IPS-18a (cell line): ENCODE measurements around the gene PTPRN2.

Experiments used
- H3K27ac ChIP-seq: one replicate; pipeline ENCODE4 v1.5.1; 2013; ENCODE audit warnings: low read length
- H3K27me3 ChIP-seq: one replicate; pipeline ENCODE4 v1.6.1; 2013; ENCODE audit warnings: mild to moderate bottlenecking, low read length; ENCODE audit not compliant: control insufficient read depth, insufficient read depth
- H3K36me3 ChIP-seq: one replicate; pipeline ENCODE4 v1.6.1; 2013; ENCODE audit warnings: low read depth, low read length; ENCODE audit not compliant: control insufficient read depth
- H3K4me1 ChIP-seq: one replicate; pipeline ENCODE4 v1.6.1; 2013; ENCODE audit warnings: low read depth, low read length; ENCODE audit not compliant: control insufficient read depth
- H3K4me3 ChIP-seq: one replicate; pipeline ENCODE4 v1.5.1; 2013; ENCODE audit warnings: low read length
- H3K9ac ChIP-seq: one replicate; pipeline ENCODE4 v1.6.1; 2013; ENCODE audit warnings: mild to moderate bottlenecking, low read length, moderate library complexity
- H3K9me3 ChIP-seq: one replicate; pipeline ENCODE4 v1.6.1; 2013; ENCODE audit warnings: low read depth, low read length; ENCODE audit not compliant: control insufficient read depth

PTPRN2 gene

DNA sequence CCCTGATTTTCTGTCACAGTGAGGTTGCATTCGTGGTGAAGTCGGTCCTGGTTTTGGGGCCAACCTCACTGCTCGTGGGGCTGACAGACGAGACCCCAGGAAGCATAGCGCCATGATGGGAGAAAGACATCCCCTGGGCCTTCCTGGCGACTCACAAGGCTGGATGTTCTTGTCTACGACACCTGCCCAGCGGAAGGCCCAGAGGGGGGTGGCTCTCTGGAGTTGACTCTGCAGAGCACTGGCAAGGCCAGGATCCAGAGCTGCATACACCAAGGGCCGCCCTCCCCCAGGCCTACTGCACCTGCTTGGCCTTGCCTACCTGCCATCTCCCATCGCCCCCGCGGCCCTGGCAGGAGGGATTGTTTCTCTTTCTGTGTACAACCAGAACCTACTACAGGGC, 608.9 kb downstream of the PTPRN2 start:
- Histone ChIP-seq H3K4me1 (peaks cover 3% of the 10 kb centered on the region), H3K27me3 (no peaks in the 10 kb centered on the region), H3K9me3 (no peaks in the 10 kb centered on the region), H3K9ac (no peak overlapping the region), H3K36me3 (no peaks in the 10 kb centered on the region), H3K27ac (no peak overlapping the region), H3K4me3 (no peak overlapping the region)

DNA sequence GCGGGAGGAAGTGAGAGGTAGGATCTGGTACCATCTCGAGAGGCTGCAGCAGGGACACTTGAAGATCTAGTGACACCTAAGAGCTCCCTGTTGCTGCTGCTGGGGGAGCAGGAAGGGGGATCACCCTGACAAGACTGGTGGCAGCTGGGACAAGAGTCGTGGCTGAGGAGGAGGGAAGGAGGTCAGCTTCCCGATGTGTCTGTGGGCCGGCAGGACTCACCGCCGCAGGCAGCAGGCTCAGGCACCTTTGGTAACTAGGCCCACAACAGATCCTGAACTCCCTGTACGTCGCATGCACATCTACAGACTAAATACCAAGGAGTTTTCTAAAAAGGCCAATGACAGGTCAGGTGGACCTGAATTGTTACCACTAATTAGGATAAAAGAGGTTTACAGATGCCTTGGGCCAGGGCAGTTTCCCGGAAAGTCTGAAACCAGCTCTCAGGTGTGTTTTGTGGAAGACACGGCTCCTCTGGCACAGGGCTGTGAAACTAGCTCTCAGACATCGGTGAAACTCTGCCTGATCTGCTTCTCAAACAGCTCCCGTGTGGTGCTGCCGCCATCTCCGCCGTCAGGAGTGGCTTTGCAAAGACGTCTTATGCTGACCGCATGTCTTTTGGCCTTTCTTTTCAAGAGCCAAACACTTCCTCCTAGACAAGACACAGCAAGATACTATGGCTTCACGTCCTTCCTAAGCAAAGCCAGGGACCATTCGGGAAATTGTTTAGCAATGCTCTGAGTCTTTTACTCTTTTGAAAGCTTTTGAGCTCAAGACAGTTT, 609.7 kb downstream of the PTPRN2 start:
- H3K27me3 ChIP-seq = no peaks in the 10 kb centered on the region
- H3K9ac ChIP-seq = no peak overlapping the region
- H3K4me3 ChIP-seq = no peak overlapping the region
- no peak overlapping the region for H3K27ac ChIP-seq
- no peaks in the 10 kb centered on the region for H3K9me3 ChIP-seq
- no peaks in the 10 kb centered on the region for H3K36me3 ChIP-seq
- H3K4me1 ChIP-seq = no peaks in the 10 kb centered on the region

DNA sequence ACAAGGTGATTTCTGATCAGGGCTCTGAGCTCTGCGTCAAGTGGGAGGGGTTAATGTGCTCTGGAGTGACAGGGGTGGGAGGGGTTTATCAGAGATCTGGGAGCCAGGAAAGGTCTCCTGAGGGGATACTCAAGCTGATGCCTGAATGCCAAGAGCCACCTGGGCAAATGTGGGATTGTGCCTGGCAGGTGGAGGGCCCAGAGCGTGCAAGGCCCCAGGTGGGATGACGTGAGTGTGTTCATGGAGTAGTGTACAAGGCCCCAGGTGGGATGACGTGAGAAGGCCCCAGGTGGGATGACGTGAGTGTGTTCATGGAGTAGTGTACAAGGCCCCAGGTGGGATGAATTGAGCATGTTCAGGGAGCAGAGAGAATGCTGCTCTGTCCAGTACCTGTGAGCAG, 610.3 kb downstream of the PTPRN2 start:
- H3K27me3 ChIP-seq = no peaks in the 10 kb centered on the region

DNA sequence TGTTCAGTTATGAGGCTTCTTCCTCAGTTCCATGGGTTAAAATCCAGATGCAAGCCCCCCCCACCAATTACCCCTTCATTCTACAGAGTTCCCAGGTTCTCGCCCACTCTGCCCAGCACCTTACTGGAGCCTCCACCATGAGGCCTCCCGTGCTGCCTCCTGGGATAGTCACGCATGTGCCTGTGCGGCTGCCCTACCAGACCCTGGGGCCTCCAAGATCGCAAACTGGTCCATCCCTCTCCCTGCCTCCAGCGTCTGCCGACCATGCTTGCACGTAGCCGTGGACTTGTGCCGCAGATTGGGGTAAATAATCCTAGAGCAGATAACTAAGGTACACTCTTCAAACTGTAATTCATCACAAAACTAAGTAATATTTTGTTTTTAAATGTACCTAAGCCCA, 611.2 kb downstream of the PTPRN2 start:
- no peaks in the 10 kb centered on the region for H3K27me3 ChIP-seq
- H3K27ac ChIP-seq = no peak overlapping the region
- H3K9me3 ChIP-seq = no peaks in the 10 kb centered on the region

More for the DNA sequence above, 610.3 kb downstream of the PTPRN2 start:
- H3K4me3 ChIP-seq = no peak overlapping the region
- no peak overlapping the region for H3K27ac ChIP-seq
- H3K36me3 ChIP-seq = no peaks in the 10 kb centered on the region
- H3K4me1 ChIP-seq = no peaks in the 10 kb centered on the region
- no peak overlapping the region for H3K9ac ChIP-seq
- no peaks in the 10 kb centered on the region for H3K9me3 ChIP-seq

DNA sequence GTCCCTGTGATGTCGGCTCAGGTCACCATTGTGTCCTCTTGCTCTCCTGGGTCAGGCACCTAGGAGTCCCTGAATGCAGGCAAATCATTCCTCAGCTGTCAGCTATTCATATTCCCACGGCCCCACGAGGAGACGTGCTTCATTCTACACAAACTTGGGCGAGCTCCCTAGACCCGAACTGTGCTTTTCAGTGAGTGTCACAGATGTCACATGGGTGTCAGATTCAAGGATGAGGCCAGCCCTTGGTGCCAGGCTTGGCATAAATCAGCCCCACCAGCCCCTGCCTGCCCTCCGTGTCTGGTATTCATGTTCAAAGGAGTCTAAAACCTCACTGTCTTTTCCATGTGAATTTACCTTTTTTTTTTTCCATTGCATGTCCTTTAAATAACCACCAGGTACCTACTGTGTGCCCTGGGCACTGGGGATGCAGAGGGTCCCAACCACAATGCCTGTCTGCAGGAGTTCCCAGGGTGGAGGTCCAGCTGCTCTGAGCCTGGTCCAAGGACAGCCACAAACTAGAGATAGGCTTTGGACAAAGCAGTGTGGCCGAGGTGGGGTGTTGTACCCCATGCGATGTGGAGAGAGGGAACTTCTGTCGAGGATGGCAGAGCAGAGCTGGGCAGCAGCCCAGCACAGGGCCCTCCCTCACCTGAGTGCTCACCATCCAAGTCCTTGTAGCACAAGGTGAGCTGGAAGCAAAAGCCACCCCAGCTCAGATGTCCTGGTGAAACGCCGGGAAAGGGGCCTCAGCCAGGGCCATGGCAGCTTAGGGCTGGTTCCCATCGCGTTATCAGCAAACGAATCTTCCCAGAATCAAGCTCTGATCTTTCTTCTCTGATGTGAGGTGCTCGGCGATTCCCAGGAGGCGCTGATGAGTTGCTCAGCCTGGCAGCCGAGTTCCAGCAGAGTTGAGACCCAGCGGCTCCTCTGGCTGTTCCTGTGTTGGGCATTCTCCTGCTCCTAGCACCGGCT, 611.9 kb downstream of the PTPRN2 start:
- Histone ChIP-seq H3K27ac (no peak overlapping the region), H3K27me3 (no peaks in the 10 kb centered on the region), H3K4me3 (no peak overlapping the region), H3K4me1 (no peaks in the 10 kb centered on the region), H3K9me3 (no peaks in the 10 kb centered on the region), H3K9ac (no peak overlapping the region), H3K36me3 (no peaks in the 10 kb centered on the region)

More for the DNA sequence above, 611.2 kb downstream of the PTPRN2 start:
- Histone ChIP-seq H3K36me3 (no peaks in the 10 kb centered on the region), H3K9ac (no peak overlapping the region), H3K4me3 (no peak overlapping the region), H3K4me1 (no peaks in the 10 kb centered on the region)

DNA sequence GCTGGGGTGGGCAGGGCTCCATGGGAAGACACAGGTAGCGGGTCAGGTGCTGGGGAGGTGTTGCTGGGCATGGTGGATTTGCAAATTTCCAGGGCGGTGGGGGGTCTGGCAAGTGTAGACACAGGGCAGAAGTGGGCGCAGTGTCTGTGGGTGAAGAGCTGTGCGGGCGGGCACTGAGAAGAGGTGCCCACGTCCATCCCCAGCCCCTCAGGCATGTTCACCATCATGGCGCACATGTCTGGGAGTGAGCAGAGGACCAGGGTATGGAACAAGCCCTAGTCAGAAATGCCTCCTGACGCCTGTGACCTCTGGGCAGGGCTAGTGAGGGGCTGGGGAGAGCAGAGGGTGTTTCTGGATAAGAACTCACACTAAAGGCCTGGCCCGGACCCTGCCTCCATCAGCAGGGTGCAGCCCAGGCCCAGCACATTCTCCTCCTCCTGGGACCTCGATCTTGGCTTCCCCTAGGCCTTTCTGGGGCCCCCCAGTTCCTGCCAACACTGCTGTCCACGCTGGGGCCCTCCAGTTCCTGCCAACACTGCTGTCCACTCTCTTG, 612.9 kb downstream of the PTPRN2 start:
- Histone ChIP-seq H3K36me3 (no peaks in the 10 kb centered on the region), H3K27me3 (no peaks in the 10 kb centered on the region), H3K9me3 (peaks cover 2% of the 10 kb centered on the region), H3K9ac (no peak overlapping the region), H3K4me1 (no peaks in the 10 kb centered on the region), H3K4me3 (no peak overlapping the region), H3K27ac (no peak overlapping the region)

DNA sequence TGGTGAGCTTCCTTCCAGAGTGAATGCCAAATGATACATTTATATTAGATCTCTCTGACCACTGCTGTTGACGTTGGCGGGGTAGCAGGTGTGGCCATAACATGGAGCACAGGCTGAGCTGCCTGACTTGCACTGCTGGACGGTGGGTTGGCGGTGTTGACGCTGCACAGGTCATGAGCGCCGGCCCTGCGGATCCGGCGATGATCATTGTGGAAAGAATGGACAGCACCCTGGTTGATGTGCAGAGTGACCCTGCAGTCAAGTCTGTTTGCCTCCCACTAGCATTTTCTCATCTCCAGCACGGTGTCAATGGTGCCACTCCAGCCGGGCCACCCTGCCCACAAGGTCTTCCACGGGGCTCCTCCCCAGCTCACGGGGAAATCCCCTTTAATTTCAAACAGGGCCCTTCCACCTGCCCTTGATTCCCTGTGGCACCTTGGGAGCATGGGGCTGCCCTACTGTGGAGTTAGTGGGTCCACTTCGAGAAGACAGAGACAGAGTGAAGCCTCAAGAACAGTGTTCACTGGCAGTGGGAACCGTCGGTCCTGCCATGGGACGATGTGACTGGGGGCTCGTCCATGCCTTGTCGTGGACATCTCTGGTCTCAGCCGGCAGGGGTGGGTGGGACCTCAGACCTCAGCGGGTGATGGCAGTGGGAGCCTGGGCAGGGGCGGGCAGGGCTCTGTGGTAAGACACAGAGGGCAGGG, 613.5 kb downstream of the PTPRN2 start:
- H3K36me3 ChIP-seq = no peaks in the 10 kb centered on the region
- H3K27ac ChIP-seq = no peak overlapping the region
- no peak overlapping the region for H3K4me3 ChIP-seq
- peaks cover 5% of the 10 kb centered on the region for H3K9me3 ChIP-seq
- no peak overlapping the region for H3K9ac ChIP-seq
- H3K4me1 ChIP-seq = no peaks in the 10 kb centered on the region
- no peaks in the 10 kb centered on the region for H3K27me3 ChIP-seq

DNA sequence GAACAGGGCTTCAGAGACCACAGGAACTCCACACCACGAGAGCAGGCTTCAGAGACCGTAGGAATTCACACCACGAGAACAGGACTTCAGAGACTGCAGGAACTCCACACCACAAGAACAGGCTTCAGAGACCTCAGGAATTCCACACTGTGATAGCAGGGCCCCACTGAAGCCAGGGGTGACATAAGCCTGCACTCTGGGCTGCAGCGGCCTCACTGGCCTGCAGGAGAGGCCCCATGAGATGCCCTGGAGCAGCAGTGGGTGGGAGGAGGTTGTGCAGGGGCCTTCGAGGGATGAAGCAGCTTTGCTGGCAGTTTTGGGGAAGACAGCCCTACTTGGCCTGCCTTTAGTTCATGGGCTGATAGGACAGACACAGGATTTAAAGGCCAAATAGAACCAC, 614.7 kb downstream of the PTPRN2 start:
- Histone ChIP-seq H3K36me3 (no peaks in the 10 kb centered on the region), H3K9me3 (peaks cover 5% of the 10 kb centered on the region), H3K4me3 (no peak overlapping the region), H3K27ac (no peak overlapping the region), H3K4me1 (no peaks in the 10 kb centered on the region), H3K27me3 (no peaks in the 10 kb centered on the region), H3K9ac (no peak overlapping the region)

DNA sequence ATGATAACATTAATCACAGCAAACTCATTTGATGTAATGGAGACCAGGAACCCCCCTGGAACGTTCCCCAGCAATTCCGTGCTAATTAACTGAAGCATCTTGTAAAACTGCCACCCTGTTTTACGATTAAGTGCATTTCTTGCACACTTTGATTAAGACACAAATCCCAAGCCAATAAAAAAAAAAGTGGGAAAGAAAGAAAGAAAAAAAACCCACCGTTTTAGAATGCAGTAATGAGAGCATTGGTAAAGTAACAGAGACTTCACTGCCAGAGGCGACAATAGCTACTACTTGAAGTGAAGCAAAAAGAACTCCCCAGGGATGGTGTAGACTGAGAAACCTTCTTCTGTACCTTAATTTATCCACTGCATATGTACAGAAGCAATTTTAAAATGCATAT, 616.1 kb downstream of the PTPRN2 start:
- Histone ChIP-seq H3K36me3 (no peaks in the 10 kb centered on the region), H3K9ac (no peak overlapping the region), H3K27me3 (no peaks in the 10 kb centered on the region), H3K4me3 (no peak overlapping the region), H3K9me3 (peaks cover 5% of the 10 kb centered on the region), H3K4me1 (no peaks in the 10 kb centered on the region), H3K27ac (no peak overlapping the region)

DNA sequence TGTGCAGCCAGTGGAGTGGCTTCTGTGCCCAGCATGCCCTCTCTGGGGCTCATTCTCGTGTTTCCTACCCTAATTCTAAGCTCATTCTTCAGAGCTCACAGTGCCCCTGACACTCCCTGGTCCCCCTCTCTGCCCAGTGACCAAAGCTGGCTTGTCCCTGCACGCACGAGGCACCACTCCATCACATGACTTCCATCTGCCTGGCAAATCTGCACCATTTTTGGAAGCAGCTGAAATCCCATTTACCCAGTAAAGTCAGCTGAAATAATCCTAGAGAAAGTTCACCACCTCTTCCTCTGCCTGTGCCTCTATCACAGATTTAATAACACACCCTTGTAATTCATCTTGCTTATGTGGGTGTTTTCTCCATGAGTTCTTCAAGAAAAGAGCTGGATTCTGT, 616.9 kb downstream of the PTPRN2 start:
- Histone ChIP-seq H3K4me1 (no peaks in the 10 kb centered on the region), H3K36me3 (no peaks in the 10 kb centered on the region), H3K9ac (no peak overlapping the region), H3K27me3 (no peaks in the 10 kb centered on the region), H3K9me3 (peaks cover 5% of the 10 kb centered on the region), H3K27ac (no peak overlapping the region), H3K4me3 (no peak overlapping the region)

DNA sequence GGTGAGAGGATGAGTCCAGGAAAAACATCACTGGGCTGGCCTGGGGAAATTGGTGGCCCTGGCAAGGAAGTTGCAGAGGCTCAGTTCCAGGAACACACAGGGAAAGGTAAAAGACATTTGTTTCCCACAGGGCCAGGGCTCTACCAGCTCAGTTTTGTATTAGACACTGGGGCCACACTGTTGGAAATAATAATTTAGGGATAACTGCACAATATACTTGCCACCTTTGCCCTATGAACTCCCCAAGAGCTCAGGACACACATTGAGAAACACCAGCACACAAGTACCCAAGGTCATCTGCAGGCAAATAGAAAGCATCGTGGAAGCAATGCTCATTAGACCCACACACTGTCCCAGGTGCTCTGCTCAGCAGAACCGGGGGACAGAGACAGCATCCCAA, 617.6 kb downstream of the PTPRN2 start:
- H3K36me3 ChIP-seq = no peaks in the 10 kb centered on the region
- H3K4me3 ChIP-seq = no peak overlapping the region
- H3K9ac ChIP-seq = no peak overlapping the region
- no peaks in the 10 kb centered on the region for H3K27me3 ChIP-seq
- H3K27ac ChIP-seq = no peak overlapping the region
- no peaks in the 10 kb centered on the region for H3K4me1 ChIP-seq
- H3K9me3 ChIP-seq = peaks cover 5% of the 10 kb centered on the region
